Thoracic aorta (tissue), 2 donors: Measurements from ENCODE around the gene TEAD4. TPM values are rescaled to one million over a fixed set of nuclear protein-coding genes. Genes with fewer than 3 reads are reported as not detected.

Experiments
- ATAC-seq: fragments of 150-250 bp; one replicate; pipeline ENCODE4 v1.8.0; 2017; ENCODE audit warnings: low read depth; ENCODE audit not compliant: insufficient number of reproducible peaks, low FRiP score
- DNase-seq: peaks from one replicate; pipeline ENCODE4 v3.0.0-alpha.2; 2020; ENCODE audit warnings: low spot score
- H3K27ac ChIP-seq, 2 donors: fragments of 200-600 bp; sonication (generic); 1 replicate in 1 of 2; 2 replicates in 1 of 2; pipeline ENCODE4 v1.5.1; 2016; ENCODE audit warnings: mild to moderate bottlenecking in 2 of 2, moderate library complexity in 2 of 2
- H3K27me3 ChIP-seq: fragments of 200-600 bp; sonication (generic); replicated peaks from 2 replicates; pipeline ENCODE4 v1.6.0; 2016; ENCODE audit warnings: mild to moderate bottlenecking; ENCODE audit not compliant: insufficient read depth
- H3K36me3 ChIP-seq: fragments of 200-600 bp; sonication (generic); one replicate; pipeline ENCODE4 v1.5.1; 2016
- H3K4me1 ChIP-seq, 2 donors: fragments of 200-600 bp; sonication (generic); 1 replicate in 1 of 2; 2 replicates in 1 of 2; pipeline versions ENCODE4 v1.5.1 to v1.6.0; 2016; ENCODE audit warnings: low read depth in 2 of 2, mild to moderate bottlenecking in 1 of 2; ENCODE audit not compliant: control insufficient read depth in 1 of 2
- H3K4me3 ChIP-seq: fragments of 200-600 bp; sonication (generic); 2 replicates; pipeline ENCODE4 v1.5.1; 2016; ENCODE audit warnings: mild to moderate bottlenecking
- H3K9me3 ChIP-seq: fragments of 200-600 bp; sonication (generic); 2 replicates; pipeline ENCODE4 v1.5.1; 2016
- CTCF ChIP-seq: fragments of 200-600 bp; sonication (generic); IDR thresholded peaks from one replicate; pipeline ENCODE4 v1.5.1; 2019; ENCODE audit warnings: antibody characterized with exemption
- total RNA-seq, 2 donors: library from RNA; depleted of rRNA; stranded (reverse); fragments of >200 nt; gene quantifications; one replicate each; pipeline versions ENCODE4 v1.1.0 to v1.2.3, GENCODE V29; 2016

Gene TEAD4
- total RNA-seq, 2 donors from 2014 or later, result 42.5 to 62.6 TPM

GRCh38 chr12:2936301-2936700, 22.9 kb upstream of the TEAD4 start:
- no peaks in the 10 kb centered on the region for H3K9me3 ChIP-seq
- ATAC-seq, result no peak
- peaks cover 38% of the 10 kb centered on the region for H3K36me3 ChIP-seq
- H3K27ac ChIP-seq, result no peak overlapping the region
- H3K27me3 ChIP-seq, result no peaks in the 10 kb centered on the region
- TF ChIP-seq CTCF, result no peak
- no peak overlapping the region for H3K4me3 ChIP-seq
- DNase-seq, result no peak
- no peaks in the 10 kb centered on the region for H3K4me1 ChIP-seq

GRCh38 chr12:2937500-2937899, 21.7 kb upstream of the TEAD4 start:
- H3K36me3 ChIP-seq, result peaks cover 29% of the 10 kb centered on the region
- no peak for ATAC-seq
- no peaks in the 10 kb centered on the region for H3K27me3 ChIP-seq
- no peaks in the 10 kb centered on the region for H3K4me1 ChIP-seq
- H3K4me3 ChIP-seq, result no peak overlapping the region
- DNase-seq, result no peak
- no peaks in the 10 kb centered on the region for H3K9me3 ChIP-seq
- H3K27ac ChIP-seq, result no peak overlapping the region
- TF ChIP-seq CTCF, result no peak

- Histone ChIP-seq H3K4me3 (no peak overlapping the region), H3K4me1 (no peaks in the 10 kb centered on the region), H3K27ac (no peak overlapping the region), H3K36me3 (peaks cover 20% of the 10 kb centered on the region), H3K27me3 (no peaks in the 10 kb centered on the region), H3K9me3 (no peaks in the 10 kb centered on the region)
- DNase-seq, result no peak
- no peak for TF ChIP-seq CTCF
- ATAC-seq, result no peak
Observed at GRCh38 chr12:2939191-2939590, 20.0 kb upstream of the TEAD4 start.

- no peak for ATAC-seq
- H3K27me3 ChIP-seq, result no peaks in the 10 kb centered on the region
- no peaks in the 10 kb centered on the region for H3K4me1 ChIP-seq
- no peak overlapping the region for H3K4me3 ChIP-seq
- H3K36me3 ChIP-seq, result peaks cover 15% of the 10 kb centered on the region
- TF ChIP-seq CTCF, result no peak
- no peak for DNase-seq
- no peak overlapping the region for H3K27ac ChIP-seq
- no peaks in the 10 kb centered on the region for H3K9me3 ChIP-seq
Observed at GRCh38 chr12:2940564-2940963, 18.6 kb upstream of the TEAD4 start.

- no peaks in the 10 kb centered on the region for H3K4me1 ChIP-seq
- H3K27ac ChIP-seq, result no peak overlapping the region
- H3K4me3 ChIP-seq, result no peak overlapping the region
- DNase-seq (no peak), ATAC-seq (no peak)
- no peak for TF ChIP-seq CTCF
- peaks cover 13% of the 10 kb centered on the region for H3K36me3 ChIP-seq
- H3K27me3 ChIP-seq, result no peaks in the 10 kb centered on the region
- no peaks in the 10 kb centered on the region for H3K9me3 ChIP-seq
Observed at GRCh38 chr12:2941524-2941923, 17.7 kb upstream of the TEAD4 start.
